ENCODE measurements around the gene CLEC2A.

- TF ChIP-seq CTCF (IDR thresholded peaks at IDR 0.05; ENCODE audit: insufficient read depth, low read length, poor library complexity, severe bottlenecking): no peak
- TF ChIP-seq EZH2phosphoT487 (conservative IDR thresholded peaks at IDR 0.05; ENCODE audit: low read length): no peak
Measured at GRCh38 chr12:9977916-9978315, 45.7 kb upstream of the CLEC2A start.
